NCI-H1694 (cell line): ENCODE measurements around the gene FOXN3.
A peak's percentile ranks its signal among the peaks of the same experiment; 100 is the strongest.

Source experiments
- DNase-seq: peaks from one replicate; lab custom pipeline; 2025; lab: John Stamatoyannopoulos, UW

The FOXN3 gene

DNA sequence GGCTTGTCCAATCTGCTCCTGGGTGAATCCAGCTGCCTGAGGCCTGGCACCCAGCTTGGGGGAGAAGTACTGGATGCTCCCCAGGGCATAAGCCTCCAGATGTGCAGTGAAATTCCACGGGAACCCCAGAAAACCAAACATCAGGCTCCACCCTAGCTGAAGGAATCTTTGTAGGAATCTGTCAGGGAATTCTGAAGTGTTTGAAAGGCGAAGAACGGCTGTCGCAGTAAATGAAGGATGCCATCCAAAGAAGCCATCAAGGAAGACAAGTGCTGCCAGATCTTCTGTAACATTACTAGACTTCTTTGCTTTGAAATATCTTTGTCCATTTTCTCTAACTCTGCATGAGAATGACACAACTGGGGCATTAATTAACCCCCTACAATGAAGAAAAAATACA is 219.4 kb downstream of the FOXN3 start:
- no peak for DNase-seq

DNA sequence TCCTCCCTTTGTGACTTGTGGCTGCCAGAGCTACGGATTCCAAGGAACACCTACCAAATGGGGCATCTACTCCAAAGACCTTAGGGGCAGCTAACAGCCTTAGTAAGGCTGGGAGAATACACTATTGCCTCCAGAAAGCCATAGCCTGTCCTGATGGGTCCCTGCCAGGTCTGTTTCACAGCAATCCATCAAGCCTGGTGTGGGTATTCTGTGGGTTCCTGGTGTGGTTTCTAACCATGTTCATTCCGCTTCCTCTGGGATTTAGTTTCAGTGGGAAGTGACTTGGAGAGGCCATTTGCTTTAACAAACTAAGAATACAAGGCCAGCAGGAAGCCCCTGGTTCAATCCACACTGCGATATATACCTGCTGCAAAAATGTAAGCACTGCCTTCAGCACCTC is 220.5 kb downstream of the FOXN3 start:
- DNase-seq = no peak

DNA sequence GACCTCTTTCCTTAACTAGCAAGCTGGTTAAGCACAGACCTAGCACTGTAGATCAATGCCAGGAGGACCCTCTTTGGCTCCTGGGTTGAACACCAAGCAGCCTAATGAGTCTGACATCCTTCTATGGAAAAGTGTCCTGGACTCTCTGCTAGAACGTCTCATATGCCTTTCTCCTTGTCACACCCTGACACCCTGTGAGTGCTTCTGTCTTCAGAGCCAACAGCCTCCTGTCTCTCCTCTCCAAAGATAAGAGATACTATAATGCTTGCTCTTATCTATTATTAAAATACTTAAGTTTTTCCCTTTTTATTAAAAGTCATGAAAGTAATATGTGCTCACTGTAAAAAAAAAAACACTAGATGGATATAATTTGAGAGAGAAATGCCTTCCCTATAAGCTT is 222.7 kb downstream of the FOXN3 start:
- no peak for DNase-seq

DNA sequence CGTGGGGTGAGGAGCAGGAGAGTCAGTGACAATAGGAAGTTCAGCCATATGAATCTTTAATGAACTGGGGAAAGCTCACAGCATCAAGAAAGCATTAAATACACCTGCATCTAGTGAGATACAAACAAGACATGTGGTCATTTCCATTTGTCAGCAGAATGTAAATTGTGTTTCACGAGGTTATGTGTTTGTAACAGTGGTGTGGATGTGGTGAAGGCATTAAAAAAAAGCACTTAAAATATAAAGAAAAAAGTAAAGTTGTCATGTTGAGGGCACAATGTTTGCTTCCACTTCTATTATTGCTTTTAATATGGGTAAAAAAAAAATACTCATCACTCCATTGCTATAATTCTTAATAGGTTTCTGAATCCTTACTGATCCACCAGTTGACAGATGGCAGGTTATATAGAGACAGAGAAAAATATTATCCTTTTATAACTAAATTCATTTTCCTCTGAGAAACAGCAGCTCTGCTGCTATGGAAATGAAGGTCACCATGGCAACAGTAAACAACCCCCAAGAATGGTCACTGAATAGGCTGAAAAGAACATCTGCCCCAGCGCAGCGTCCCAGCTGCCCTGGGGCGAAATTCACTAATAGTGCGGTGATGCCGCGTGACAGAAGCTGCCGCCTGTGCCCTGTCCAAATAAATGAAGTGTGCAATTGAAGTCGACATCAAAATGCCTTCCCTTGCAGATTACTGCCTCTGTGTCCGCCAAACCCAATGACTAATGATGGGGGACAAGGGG is 226.1 kb downstream of the FOXN3 start:
- peak; percentile 97 for DNase-seq

DNA sequence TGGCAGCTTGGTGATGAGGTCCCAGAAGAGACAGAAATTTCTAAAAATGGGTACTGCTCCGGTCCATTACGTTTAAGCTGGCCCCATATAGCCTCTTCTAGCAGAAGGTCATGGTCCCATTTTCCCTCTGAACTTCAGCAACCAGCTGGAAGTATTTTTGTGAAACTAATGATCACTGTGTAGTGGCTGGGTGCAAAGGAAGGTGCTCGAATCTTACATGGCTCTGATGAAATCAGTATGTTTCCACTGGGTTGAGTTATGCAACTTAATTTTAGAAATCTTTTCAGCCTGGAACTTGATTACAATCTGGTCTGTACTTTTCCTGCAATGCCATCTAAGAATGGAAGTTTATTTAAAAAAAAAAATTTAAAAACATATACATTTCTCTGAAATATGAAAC is 228.5 kb downstream of the FOXN3 start:
- no peak for DNase-seq

DNA sequence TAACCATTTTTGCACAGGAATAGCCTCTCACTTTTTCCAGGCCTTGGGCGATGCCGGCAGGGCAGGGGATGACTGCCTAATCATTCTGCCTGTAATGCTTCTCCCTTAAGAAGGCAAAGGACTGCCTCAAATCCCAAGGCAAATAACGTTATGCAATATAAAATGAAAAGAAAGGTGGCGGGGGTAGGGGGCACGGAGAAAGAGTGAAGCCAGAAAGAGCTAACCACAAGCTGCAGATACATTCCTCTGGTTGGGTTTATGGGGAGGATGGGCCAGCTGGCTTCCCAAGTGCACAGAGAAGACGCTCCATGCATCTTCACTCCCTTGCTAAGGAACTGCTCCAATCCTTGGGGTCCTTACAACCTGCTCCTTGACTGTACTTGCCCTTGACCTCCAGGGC is 229.5 kb downstream of the FOXN3 start:
- DNase-seq = no peak

DNA sequence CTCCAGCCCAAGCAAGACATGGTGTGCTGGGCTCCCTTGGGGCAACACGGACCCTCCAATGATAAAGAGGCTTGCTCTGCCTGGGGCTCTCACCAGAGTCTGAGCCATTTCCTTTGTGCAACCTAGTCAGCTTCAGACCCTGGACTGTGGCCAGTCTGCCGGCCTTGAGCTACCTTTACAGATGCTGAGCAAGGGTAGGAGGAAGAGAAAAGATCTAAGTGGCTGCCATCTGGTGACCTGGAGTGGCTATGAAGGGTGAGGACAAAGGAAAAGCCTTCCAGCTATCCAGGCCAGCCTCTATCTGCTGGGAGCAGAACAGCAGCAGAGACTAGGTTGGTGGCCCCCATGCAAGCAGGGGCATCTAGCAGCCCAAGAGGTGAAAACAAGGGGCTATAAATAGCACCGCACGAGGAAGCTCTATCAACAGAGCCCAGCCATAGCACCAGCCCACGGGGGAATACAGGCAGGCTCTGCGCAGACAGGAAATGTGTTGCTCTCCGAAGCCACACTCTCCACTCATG is 230.1 kb downstream of the FOXN3 start:
- no peak for DNase-seq

DNA sequence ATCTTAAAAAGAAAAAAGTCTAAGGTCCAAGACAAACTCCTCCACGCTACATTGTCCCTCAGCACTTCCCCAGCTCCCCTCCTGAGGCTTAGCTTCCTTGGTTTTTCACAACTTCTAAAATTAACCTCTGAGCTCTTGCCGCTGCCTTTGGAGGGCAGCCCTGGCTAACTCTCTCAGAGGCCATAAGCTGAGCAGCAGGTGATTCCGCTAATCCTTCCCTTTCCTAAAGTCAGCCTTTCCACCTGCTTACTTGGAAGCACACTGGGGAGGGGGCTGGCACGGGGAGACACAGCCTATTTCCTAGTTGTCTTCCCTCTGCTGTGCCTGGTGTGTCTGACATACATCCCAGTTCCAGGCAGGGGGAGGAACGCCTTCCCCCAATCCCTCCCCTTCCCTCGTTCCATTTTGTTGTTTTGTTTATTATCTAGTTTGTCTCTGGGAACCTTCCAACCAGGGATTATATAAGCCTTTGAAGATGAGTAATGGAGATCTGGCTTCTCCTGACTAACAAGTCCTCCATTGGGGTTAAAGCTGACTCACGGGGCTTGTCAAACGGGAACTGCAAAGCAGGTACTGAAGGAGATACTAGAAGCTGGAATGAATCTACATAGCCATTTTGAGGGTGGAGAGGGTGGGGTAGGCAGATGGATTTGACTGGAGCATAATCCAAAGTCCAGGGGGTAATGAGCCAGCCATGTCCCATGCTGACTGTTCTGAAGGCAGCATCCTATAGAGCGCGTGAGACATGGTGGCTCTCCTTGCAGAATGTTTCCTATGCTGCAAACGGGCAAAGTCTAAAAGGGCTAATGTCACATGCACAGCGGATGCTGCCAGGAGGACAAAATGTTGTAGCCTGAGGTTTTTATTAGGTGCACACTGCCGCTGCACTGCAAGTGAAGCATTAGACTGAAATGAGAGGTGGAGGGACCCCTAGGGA is 230.8 kb downstream of the FOXN3 start:
- DNase-seq = no peak

DNA sequence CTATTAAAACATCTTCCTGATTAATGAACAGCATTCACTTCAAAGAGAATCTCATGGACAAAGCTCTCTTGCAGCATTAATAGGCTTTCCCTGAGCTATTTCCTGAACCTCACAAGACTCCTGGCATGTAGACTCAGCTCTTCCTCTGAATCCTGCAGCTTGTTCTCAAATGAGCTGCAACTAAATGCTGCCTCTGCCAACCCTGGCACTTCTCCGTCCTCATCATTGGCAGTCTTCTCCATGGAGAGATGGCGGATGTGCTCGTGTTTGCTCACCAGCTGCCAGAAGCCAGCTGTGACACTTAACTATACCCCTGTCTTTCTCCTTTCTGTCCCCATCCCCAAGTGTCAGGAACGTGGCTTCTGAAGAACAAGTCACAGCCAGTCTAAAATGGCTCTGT is 232.1 kb downstream of the FOXN3 start:
- DNase-seq = peak; percentile 48

DNA sequence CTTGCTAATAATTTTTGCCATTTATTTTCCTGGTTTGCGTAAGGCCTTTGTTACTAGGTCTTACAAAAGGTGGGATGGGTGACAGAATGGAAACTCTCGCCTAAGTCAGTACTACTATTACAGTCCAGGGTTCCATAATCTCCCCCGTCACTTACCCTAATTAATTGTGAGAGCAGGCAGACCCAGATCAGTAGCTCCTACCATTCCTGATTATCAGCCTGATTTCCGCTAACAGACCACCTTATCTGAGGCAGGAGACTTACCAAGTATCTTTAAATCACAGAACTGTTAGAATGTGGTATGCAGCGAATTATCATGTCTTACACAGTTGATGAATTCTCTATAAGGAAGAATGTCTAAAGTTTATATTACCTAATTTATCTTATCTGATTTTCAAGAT is 234.7 kb downstream of the FOXN3 start:
- no peak for DNase-seq

DNA sequence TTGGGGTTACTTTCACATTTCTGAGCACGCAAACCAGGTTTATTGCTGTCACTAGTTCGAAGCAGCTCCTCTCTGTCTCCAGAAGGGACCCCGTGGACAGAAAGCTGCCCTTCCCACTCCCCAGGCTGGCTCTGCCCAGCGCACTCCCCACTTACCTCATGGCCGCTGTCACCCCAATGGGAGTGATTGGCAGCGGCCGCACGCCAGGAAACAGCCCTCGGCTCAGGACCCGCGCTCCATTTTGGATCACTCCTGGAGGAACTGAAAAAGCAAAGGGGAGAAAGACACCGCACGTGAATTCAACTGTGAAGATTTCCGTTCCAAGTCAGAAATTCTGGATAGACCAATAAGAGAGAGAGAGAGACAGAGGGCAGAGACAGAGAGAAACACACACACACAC is 236.5 kb downstream of the FOXN3 start:
- DNase-seq = no peak

DNA sequence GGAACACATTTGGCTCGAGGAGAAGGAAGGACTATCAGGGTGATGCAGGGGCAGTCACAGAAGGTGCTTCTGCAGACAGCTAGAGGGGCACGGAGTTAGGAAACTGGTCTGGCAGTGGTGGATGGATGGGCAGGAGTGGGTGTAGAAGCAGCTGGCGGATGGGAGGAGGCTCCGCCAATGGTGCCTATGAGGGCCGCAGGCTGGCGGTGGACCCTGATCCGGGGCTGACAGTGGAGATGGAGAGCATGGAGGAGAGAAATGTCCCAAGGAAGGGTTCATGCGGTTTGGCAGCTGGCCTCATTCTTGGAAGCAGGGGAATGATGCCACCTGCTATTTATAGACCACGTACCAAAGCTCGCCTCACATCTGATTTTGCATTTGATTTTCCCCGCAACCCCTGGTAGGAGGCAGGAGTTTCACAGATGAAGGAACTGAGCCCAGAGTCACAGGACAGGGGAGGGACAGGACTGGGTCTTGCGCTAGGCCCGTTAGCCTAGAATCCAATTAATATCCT is 237.1 kb downstream of the FOXN3 start:
- no peak for DNase-seq

DNA sequence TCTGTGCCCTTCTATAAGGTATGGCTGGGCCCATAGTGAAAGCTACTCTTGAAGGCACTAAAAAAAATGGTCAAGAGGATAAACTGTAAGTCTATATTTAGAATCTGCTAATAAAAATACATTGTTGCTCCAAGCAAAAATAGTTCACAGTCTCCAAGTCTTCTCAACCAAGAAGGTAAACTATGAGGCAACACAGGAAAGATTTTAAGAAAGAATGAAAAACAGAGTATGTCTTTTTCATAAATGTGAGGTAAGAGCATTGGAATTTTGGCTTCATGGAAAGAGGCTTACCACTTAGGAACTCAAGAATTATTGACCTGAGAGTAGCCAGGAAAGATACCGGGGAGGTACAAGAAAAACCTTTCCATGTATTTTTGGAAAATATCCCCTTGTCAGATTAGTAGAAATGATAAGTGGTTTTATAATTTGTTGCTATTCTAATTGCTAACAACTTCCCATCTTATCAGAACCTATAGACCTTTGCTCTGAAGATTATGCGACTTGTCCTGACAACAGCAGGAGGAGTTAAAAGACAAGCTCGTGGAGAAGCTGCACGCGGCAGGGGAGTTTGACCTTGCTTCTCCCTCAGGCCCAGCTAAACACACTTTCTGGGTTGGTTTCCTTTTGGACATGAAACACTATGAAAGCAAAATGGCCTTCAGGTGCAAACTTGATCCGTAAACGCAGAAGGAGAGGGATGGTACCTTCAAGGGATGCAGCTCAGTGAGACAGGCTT is 238.1 kb downstream of the FOXN3 start:
- no peak for DNase-seq

DNA sequence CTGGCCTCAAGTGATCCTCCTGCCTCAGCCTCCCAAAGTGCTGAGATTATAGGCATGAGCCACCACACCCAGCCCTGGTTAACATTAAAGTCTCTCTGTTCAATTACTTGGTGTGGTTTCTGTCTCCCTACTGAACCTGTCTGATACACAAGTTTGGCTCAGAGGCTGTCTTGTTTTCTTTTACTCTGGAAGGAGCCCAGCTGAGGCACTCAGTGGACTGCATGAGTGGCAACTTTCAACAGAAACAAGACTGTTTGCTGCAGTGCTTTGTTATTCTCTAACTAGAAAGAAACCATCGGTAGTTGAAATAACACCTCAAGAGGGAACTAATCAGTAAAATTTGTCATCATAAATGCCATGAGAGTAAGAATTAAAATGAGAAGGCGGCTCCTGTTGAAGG is 238.7 kb downstream of the FOXN3 start:
- DNase-seq = no peak

DNA sequence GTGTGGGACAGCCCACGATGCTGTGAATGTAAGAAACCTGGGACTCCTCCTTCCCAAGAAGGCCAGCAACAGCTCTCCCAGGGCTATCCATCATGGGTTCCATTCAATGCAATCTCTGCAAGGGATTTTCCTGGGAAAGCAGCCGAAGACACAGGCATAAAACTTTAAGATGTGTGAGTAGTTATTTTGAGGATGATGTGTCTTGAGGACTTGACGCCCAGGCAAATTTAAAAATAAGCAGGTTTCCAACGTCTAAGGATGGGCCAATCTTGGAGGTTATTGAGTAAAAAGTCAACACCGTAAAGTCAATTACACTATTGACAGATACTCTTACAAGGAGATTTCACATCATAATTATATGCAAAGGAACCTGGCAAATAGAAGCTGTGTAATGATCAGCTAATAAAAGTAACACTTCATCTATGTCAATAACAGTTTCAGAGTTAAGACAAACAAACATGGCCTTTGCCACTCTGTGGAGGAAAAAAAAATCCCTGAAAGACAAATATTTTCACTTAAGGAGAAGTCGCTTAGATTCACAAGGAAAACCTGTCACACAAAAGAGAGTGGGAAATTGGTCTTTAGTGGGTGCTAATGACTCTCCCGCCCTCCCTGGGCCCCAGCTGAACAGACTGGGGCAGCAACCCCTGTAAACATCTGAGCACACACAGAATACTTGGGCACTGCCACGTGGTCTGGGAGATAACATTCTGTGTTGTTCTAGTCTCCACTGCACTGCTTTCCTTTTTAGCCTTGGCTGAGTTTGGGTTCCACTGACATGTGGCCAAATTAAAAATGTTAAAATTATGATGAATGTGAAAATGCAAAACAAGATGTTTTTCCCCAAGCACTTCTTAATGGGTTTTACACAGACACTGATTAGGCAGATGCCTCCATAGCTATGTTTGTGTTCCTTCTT is 240.9 kb downstream of the FOXN3 start:
- no peak for DNase-seq

DNA sequence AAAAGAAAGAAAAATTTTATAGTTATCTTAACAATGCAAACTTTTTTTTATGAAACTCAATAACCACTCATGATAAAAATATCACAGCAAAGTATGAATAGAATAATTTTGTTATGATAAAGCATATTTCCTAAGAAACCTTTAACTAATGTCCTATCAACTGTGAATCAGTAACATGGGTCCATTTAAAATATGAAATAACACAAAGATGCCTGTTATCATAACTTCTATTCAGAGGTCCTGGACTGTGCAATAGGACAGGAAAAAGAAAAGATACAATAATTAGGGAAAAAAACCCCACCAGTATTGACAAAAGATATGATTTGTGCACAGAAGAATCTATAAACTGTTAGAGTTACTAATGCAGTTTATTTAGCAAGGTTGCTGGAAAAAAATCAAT is 245.4 kb downstream of the FOXN3 start:
- DNase-seq = no peak

DNA sequence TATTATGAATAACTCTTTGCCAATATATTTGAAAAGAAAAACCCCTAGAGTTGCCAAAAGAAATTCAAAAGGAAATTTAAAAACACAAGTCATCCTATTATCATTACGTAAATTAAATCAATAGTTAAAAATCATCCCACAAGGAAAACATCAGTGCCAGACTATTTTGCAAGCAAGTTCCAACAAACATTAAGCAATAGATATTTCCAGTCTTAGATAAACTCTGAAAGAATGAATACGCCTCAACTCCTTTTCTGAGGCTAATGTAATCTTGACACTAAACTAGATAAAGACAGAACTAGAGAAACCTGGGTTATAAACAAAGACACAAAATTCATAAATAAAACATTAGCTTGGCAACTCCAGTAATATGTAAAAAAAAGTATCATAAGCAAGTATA is 245.9 kb downstream of the FOXN3 start:
- DNase-seq = no peak

DNA sequence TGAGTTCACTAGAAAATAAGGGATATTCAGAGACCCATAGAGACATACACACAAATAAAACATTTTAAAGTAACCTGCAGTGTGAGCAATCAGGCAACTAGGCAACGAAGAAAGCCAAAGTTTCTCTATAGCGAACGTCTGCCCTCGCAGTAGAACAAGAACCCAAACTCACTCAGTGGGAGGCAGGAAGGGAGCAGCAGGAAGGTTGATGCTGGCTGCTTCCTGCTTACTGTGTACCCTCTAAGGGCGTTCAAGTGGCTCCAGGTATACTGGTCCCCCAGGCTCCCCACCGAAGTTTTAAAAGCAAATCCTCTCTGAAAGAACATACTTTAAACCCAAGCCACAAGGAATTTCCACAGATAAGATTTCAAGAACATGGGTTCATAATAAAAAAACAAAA is 249.3 kb downstream of the FOXN3 start:
- no peak for DNase-seq

DNA sequence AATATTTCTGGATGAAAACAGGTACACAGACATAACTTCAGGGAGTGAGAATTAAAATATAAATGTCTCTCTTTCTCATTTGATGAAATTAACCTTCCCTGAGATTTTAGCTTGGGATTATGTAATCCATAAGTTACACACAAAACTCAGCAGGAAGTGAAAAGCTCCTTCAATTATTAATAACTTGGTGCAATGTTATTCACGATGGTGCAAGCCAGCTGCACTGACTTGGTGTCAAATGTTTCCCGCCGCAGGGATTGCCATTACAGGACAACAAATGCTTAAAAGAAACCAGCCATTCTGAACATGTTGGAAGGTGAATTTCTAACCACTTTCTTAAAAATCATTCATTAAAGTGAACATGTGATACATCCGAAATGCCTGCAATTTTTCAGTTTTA is 250.4 kb downstream of the FOXN3 start:
- no peak for DNase-seq

DNA sequence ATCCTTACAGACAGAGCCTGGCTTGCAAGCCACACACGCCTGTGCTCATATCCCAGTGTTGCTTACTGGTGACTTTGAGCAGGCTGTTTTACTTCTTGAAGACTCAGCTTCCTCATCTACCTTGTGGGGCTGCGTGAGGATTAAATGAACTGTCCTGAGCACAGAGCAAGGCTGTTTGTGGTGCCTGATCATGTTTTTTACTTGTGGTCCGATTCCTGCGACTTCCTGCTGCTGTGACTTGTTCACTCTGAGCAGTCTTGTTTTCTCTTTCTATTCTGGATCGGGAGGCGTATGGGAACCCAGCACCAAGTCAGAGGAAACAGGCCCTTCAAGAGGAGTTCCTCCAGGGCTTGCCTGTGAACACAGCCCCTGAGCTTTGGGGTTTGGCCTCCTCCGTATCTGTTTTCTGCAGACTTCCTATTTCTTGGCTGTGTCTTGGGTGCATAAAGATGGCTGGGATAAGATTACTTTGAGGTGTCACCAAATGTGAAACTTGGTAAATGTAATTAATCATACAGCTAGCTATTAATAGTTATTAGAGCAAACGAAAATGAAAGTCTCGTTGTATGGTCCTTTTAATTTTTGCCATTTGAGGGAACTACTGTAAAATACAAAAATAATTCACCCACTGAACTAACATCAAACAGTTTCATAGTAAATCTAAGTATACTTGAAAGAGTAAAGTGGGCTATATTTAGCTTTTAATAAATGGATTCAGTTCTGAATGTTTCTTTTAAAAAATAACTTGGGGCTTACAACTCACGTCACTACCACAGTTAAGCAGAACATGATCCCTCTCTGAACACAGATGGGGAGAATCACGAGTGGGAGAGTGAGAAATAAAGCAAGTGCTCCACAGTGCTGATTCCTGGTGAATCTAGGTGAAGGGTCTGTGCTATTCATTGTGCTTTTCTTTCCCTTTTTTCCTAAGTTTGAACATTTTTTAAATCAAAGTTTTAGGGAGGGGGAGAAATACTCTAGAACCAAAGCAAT is 251.5 kb downstream of the FOXN3 start:
- DNase-seq = no peak
